GM18951 (cell line): Measurements from ENCODE around the gene NR2C2AP.

Experiments
- POLR2A ChIP-seq: IDR thresholded peaks from 4 replicates; pipeline ENCODE4 v1.6.1; 2011; ENCODE audit warnings: mild to moderate bottlenecking; ENCODE audit not compliant: insufficient read length, insufficient read depth; ENCODE audit errors: extremely low read depth
- in situ Hi-C: fragments of 300-500 bp; cut with MboI; formaldehyde crosslinking; loops from one replicate; pipeline ENCODE4 v1.12.0; 2022; ENCODE audit warnings: low sequenced_read_pairs, mixed read lengths, inconsistent platforms; ENCODE audit not compliant: unreplicated experiment

NR2C2AP gene

GRCh38 chr19:19203012-19203856 lies at the start of gene NR2C2AP:
NR2C2AP (minus strand) TSS chr19:19203414; CDS start chr19:19203060, 354 bp downstream.
- in situ Hi-C loops, result no loop called here
- TF ChIP-seq POLR2A, result peak; percentile 64

GRCh38 chr19:19250196-19250801 lies 47.1 kb upstream of the NR2C2AP start:
- no peak for TF ChIP-seq POLR2A
- in situ Hi-C loops, result no loop called here

GRCh38 chr19:19240476-19240875 lies 37.3 kb upstream of the NR2C2AP start:
- in situ Hi-C loops, result no loop called here

GRCh38 chr19:19239675-19240074 lies 36.5 kb upstream of the NR2C2AP start:
- TF ChIP-seq POLR2A, result no peak
- in situ Hi-C loops, result no loop called here

More at GRCh38 chr19:19240476-19240875, 37.3 kb upstream of the NR2C2AP start:
- no peak for TF ChIP-seq POLR2A

GRCh38 chr19:19238126-19238894 lies 35.1 kb upstream of the NR2C2AP start:
- in situ Hi-C loops, result no loop called here

GRCh38 chr19:19236173-19236572 lies 33.0 kb upstream of the NR2C2AP start:
- TF ChIP-seq POLR2A, result no peak
- in situ Hi-C loops, result no loop called here

More at GRCh38 chr19:19238126-19238894, 35.1 kb upstream of the NR2C2AP start:
- no peak for TF ChIP-seq POLR2A

GRCh38 chr19:19234220-19234816 lies 31.1 kb upstream of the NR2C2AP start:
- TF ChIP-seq POLR2A, result no peak
- in situ Hi-C loops, result no loop called here

- in situ Hi-C loops, result no loop called here
- no peak for TF ChIP-seq POLR2A
These were observed 29.1 kb upstream of the NR2C2AP start for GRCh38 chr19:19232261-19232721.

- TF ChIP-seq POLR2A, result no peak
- in situ Hi-C loops, result no loop called here
These were observed 27.8 kb upstream of the NR2C2AP start for GRCh38 chr19:19230999-19231398.

- no peak for TF ChIP-seq POLR2A
- in situ Hi-C loops, result no loop called here
These were observed 26.5 kb upstream of the NR2C2AP start for GRCh38 chr19:19229701-19230100.

GRCh38 chr19:19227217-19227616 lies 24.0 kb upstream of the NR2C2AP start:
- no peak for TF ChIP-seq POLR2A

GRCh38 chr19:19226663-19227062 lies 23.4 kb upstream of the NR2C2AP start:
- in situ Hi-C loops, result no loop called here
- TF ChIP-seq POLR2A, result no peak

More at GRCh38 chr19:19227217-19227616, 24.0 kb upstream of the NR2C2AP start:
- in situ Hi-C loops, result no loop called here

- no peak for TF ChIP-seq POLR2A
- in situ Hi-C loops, result no loop called here
These were observed 23.0 kb upstream of the NR2C2AP start for GRCh38 chr19:19226204-19226603.
